Mesenchymal stem cell (in vitro differentiated cells and primary cell): Measurements from ENCODE around the gene PSMG3.
A peak's percentile ranks its signal among the peaks of the same experiment; 100 is the strongest.
"Not testable (repeated sequence)": the region's sequence is repeated elsewhere in the genome, so short reads cannot be mapped to it uniquely, and the experiment has no call there.

Source experiments
- DNase-seq: peaks from one replicate; pipeline ENCODE4 v3.0.0-alpha.2; 2013
- H2AFZ ChIP-seq: one replicate; pipeline ENCODE4 v1.6.1; 2013; ENCODE audit warnings: low read depth, mild to moderate bottlenecking, control low read depth, inconsistent platforms, low read length, moderate library complexity
- H2AK5ac ChIP-seq: 2 replicates; pipeline ENCODE4 v1.6.1; 2013; ENCODE audit warnings: low read length, moderate library complexity, mild to moderate bottlenecking, inconsistent platforms; ENCODE audit not compliant: severe bottlenecking
- H2BK120ac ChIP-seq: one replicate; pipeline ENCODE4 v1.6.1; 2013; ENCODE audit warnings: low read depth, mild to moderate bottlenecking, inconsistent platforms, low read length, moderate library complexity
- H2BK12ac ChIP-seq, 2 experiments: one replicate each; pipeline ENCODE4 v1.6.1; 2013; ENCODE audit warnings: inconsistent platforms in 2 of 2, low read length in 2 of 2, mild to moderate bottlenecking in 2 of 2, moderate library complexity in 2 of 2, control low read depth in 1 of 2
- H2BK15ac ChIP-seq: one replicate; pipeline ENCODE4 v1.6.1; 2013; ENCODE audit warnings: mild to moderate bottlenecking, low read depth, inconsistent platforms; ENCODE audit not compliant: poor library complexity, severe bottlenecking
- H2BK5ac ChIP-seq: 2 replicates; pipeline ENCODE4 v1.6.1; 2013; ENCODE audit warnings: low read depth, mild to moderate bottlenecking, low read length, control low read depth, inconsistent platforms; ENCODE audit not compliant: poor library complexity, severe bottlenecking
- H3K14ac ChIP-seq, 2 experiments: one replicate each; pipeline ENCODE4 v1.6.1; 2013; ENCODE audit warnings: inconsistent platforms in 2 of 2, low read length in 2 of 2, control low read depth in 1 of 2, mild to moderate bottlenecking in 1 of 2, moderate library complexity in 1 of 2
- H3K18ac ChIP-seq, 2 experiments: one replicate each; pipeline ENCODE4 v1.6.1; 2013; ENCODE audit warnings: inconsistent platforms in 2 of 2, low read length in 2 of 2, control low read depth in 1 of 2, low read depth in 1 of 2, mild to moderate bottlenecking in 1 of 2
- H3K23ac ChIP-seq, 2 experiments: one replicate each; pipeline ENCODE4 v1.6.1; 2013; ENCODE audit warnings: inconsistent platforms in 2 of 2, low read length in 2 of 2, mild to moderate bottlenecking in 2 of 2, moderate library complexity in 2 of 2, control low read depth in 1 of 2
- H3K27ac ChIP-seq: 2 replicates; pipeline ENCODE4 v1.5.1; 2013; ENCODE audit warnings: mild to moderate bottlenecking, moderate library complexity, low read length, control low read depth, inconsistent platforms; ENCODE audit not compliant: poor library complexity, severe bottlenecking
- H3K27me3 ChIP-seq, 2 experiments: 2 replicates each; pipeline versions ENCODE4 v1.6.1 to v1.7.0; 2013; ENCODE audit warnings: low read length in 2 of 2, mild to moderate bottlenecking in 2 of 2, moderate library complexity in 2 of 2, control low read depth in 1 of 2, inconsistent platforms in 1 of 2; ENCODE audit not compliant: control insufficient read depth in 1 of 2, insufficient read depth in 1 of 2
- H3K36me3 ChIP-seq, 2 experiments: 2 replicates each; pipeline versions ENCODE4 v1.6.1 to v1.7.0; 2013; ENCODE audit warnings: low read length in 2 of 2, control low read depth in 1 of 2, inconsistent platforms in 1 of 2, low read depth in 1 of 2, mild to moderate bottlenecking in 1 of 2; ENCODE audit not compliant: insufficient read depth in 2 of 2, control insufficient read depth in 1 of 2
- H3K4ac ChIP-seq, 2 experiments: one replicate each; pipeline ENCODE4 v1.6.1; 2013; ENCODE audit warnings: inconsistent platforms in 2 of 2, low read length in 2 of 2, mild to moderate bottlenecking in 2 of 2, moderate library complexity in 2 of 2, control low read depth in 1 of 2, low read depth in 1 of 2
- H3K4me1 ChIP-seq: 2 replicates; pipeline ENCODE4 v1.6.1; 2013; ENCODE audit warnings: low read depth, low read length, control low read depth; ENCODE audit not compliant: control insufficient read depth, insufficient read depth
- H3K4me2 ChIP-seq: 2 replicates; pipeline ENCODE4 v1.6.1; 2013; ENCODE audit warnings: low read length, mild to moderate bottlenecking, inconsistent platforms; ENCODE audit not compliant: poor library complexity, severe bottlenecking
- H3K4me3 ChIP-seq, 2 experiments: 2 replicates each; pipeline versions ENCODE4 v1.5.1 to v1.7.0; 2013; ENCODE audit warnings: low read length in 2 of 2, mild to moderate bottlenecking in 2 of 2, control low read depth in 1 of 2, low read depth in 1 of 2; ENCODE audit not compliant: insufficient read depth in 1 of 2
- H3K79me1 ChIP-seq: replicated peaks from 2 replicates; pipeline ENCODE4 v1.6.1; 2013; ENCODE audit warnings: mild to moderate bottlenecking, control low read depth, low read length, inconsistent platforms; ENCODE audit not compliant: poor library complexity, severe bottlenecking
- H3K9ac ChIP-seq: 2 replicates; pipeline ENCODE4 v1.7.0; 2013; ENCODE audit warnings: mild to moderate bottlenecking, low read length, moderate library complexity
- H3K9me3 ChIP-seq: 2 replicates; pipeline ENCODE4 v1.7.0; 2013; ENCODE audit warnings: mild to moderate bottlenecking, low read length; ENCODE audit not compliant: control insufficient read depth
- H4K8ac ChIP-seq: one replicate; pipeline ENCODE4 v1.6.1; 2013; ENCODE audit warnings: inconsistent platforms, mild to moderate bottlenecking, low read length, moderate library complexity
- H4K91ac ChIP-seq: one replicate; pipeline ENCODE4 v1.6.1; 2013; ENCODE audit warnings: mild to moderate bottlenecking, low read length, inconsistent platforms
- WGBS: methylation state at CpG from one replicate; pipeline ENCODE4 v1.1.7; 2013; ENCODE audit warnings: mixed read lengths; 5-methylcytosine and 5-hydroxymethylcytosine counted together

The PSMG3 gene

GRCh38 chr7:1521456-1521855, 48.4 kb downstream of the PSMG3 start:
- Histone ChIP-seq H4K8ac (no peak overlapping the region), H3K36me3 (no peaks in the 10 kb centered on the region), H3K79me1 (no peaks in the 10 kb centered on the region), H3K18ac (no peak overlapping the region), H3K14ac (no peak overlapping the region), H3K4me2 (no peak overlapping the region), H3K9me3 (peaks cover 7% of the 10 kb centered on the region), H3K4ac (no peak overlapping the region), H3K4me3 (no peak overlapping the region), H3K9ac (no peak overlapping the region), H3K27me3 (peaks cover 0 to 29% of the 10 kb centered on the region in 2 experiments), H4K91ac (no peak overlapping the region), H2BK12ac (no peak overlapping the region), H3K4me1 (peaks cover 12% of the 10 kb centered on the region), H2AFZ (no peak overlapping the region), H2BK5ac (no peak overlapping the region), H2BK120ac (no peak overlapping the region), H3K27ac (no peak overlapping the region), H3K23ac (no peak overlapping the region), H2AK5ac (no peak overlapping the region), H2BK15ac (no peak overlapping the region)
- 92% methylated on average over 11 of the region's 11 CpGs for WGBS
- DNase-seq, result peak; percentile 46

GRCh38 chr7:1520539-1521234, 49.1 kb downstream of the PSMG3 start:
- Histone ChIP-seq H4K91ac (no peak overlapping the region), H3K36me3 (no peaks in the 10 kb centered on the region), H4K8ac (peak overlapping the region; percentile 83), H3K27ac (peak overlapping the region; percentile 28), H3K27me3 (peaks cover 0 to 28% of the 10 kb centered on the region in 2 experiments), H2BK15ac (peak overlapping the region; percentile 80), H3K4ac (peak overlapping the region in 1 of 2 experiments; percentile 95), H3K4me2 (no peak overlapping the region), H2AFZ (peak overlapping the region; percentile 6), H3K18ac (peak overlapping the region; percentile 58 to 72), H3K9ac (no peak overlapping the region), H3K4me1 (peaks cover 14% of the 10 kb centered on the region), H3K79me1 (no peaks in the 10 kb centered on the region), H3K9me3 (peaks cover 7% of the 10 kb centered on the region), H3K4me3 (no peak overlapping the region), H2BK5ac (peak overlapping the region; percentile 9), H3K14ac (peak overlapping the region in 1 of 2 experiments; percentile 77), H2BK120ac (no peak overlapping the region), H3K23ac (no peak overlapping the region), H2AK5ac (no peak overlapping the region), H2BK12ac (peak overlapping the region; percentile 55 to 87)
- WGBS, result 45% methylated on average over 27 of the region's 27 CpGs
- DNase-seq, result peak; percentile 99

GRCh38 chr7:1519322-1519922, 50.4 kb downstream of the PSMG3 start:
- WGBS, result 95% methylated on average over 12 of the region's 12 CpGs
- H3K14ac ChIP-seq, H2BK120ac ChIP-seq: not testable (repeated sequence)

More at GRCh38 chr7:1519322-1519922, 50.4 kb downstream of the PSMG3 start:
- H3K23ac ChIP-seq, H3K4me3 ChIP-seq, H4K8ac ChIP-seq, H2AK5ac ChIP-seq, H3K79me1 ChIP-seq, H3K4me2 ChIP-seq, H3K36me3 ChIP-seq, H3K9ac ChIP-seq, H2BK5ac ChIP-seq, H3K4ac ChIP-seq, H3K27ac ChIP-seq, H2AFZ ChIP-seq, H3K9me3 ChIP-seq, H3K18ac ChIP-seq, DNase-seq, H2BK15ac ChIP-seq, H2BK12ac ChIP-seq, H4K91ac ChIP-seq: not testable (repeated sequence)
- H3K27me3 ChIP-seq, result peaks cover 0 to 28% of the 10 kb centered on the region in 2 experiments
- H3K4me1 ChIP-seq, result peaks cover 19% of the 10 kb centered on the region
